ENCODE data around the gene TSHZ2.

- no peak for TF ChIP-seq CTCF (IDR thresholded peaks at IDR 0.05)
- no peak for TF ChIP-seq EZH2 (IDR thresholded peaks at IDR 0.05; ENCODE audit: borderline replicate concordance, insufficient read depth, low read depth, low read length, poor library complexity, severe bottlenecking)
Measured at GRCh38 chr20:53439616-53440015, 467.5 kb downstream of the TSHZ2 start.
